GM10266 (cell line): Measurements from ENCODE around the gene CRYGA.

Experiments used
- DNase-seq: peaks from one replicate; pipeline ENCODE4 v3.0.0; 2012; ENCODE audit errors: extremely low spot score
- CTCF ChIP-seq: IDR thresholded peaks from 2 replicates; pipeline ENCODE4 v1.5.1; 2012; ENCODE audit warnings: mild to moderate bottlenecking, low read depth; ENCODE audit not compliant: control insufficient read depth, insufficient read depth; ENCODE audit errors: missing control alignments

The CRYGA gene

DNA sequence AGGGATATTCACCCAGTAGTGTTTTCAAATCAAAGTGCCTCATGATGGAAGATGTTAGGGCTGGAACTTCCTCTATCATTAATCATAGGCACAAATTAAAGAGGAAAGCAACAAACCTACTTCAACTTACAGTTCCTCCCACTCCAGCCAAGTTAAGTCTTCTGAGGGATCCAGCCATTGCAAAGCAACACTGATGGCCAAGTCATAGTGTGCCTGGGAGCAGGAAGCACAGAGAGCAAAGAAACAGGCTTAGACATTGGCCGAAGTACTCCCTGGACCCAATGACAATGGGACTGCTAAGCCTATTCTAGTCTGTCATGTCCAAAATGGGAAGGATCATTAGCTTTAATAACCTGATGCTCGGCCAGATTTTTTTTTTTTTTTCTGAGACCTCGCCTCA, 19.4 kb upstream of the CRYGA start:
- no peak for DNase-seq
- TF ChIP-seq CTCF = no peak

- no peak for TF ChIP-seq CTCF
- no peak for DNase-seq
Measured at GRCh38 chr2:208179028-208179609, 15.7 kb upstream of the CRYGA start.

GRCh38 chr2:208175840-208176153, 12.4 kb upstream of the CRYGA start:
- TF ChIP-seq CTCF = no peak
- DNase-seq = no peak

DNA sequence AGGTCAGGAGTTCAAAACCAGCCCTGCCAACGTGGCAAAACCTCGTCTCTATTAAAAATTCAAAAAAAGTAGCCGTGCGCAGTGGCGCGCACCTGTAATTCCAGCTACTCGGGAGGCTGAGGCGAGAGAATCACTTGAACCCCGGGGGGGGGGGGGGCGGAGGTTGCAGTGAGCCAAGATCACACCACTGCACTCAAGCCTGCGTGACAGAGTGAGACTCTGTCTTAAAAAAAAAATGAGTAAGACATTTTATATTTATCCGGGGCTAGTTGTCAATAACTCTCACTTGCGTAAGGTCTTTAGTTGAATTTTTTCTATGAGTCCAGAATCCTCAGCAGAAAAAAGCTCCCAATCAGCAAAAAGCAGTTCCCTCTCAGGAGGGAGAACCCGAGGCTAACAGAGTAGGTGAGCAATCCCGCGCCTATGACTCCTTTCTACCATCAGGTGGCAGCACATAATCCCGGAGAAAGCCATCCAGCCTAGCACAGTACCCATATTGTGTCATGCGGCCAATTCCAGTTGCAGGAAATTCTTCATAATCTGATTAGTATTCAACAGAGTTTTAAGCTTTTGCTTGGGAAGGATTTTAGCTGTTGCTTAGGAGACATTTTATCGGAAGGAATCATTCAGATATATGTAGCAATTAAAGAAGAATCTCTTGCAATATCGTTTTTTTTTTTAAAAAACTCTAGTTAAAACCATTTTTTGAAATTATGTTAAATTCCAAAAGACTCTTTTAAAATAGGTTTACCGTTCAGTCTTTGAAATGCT, 11.9 kb upstream of the CRYGA start:
- peak; percentile 68 for DNase-seq
- TF ChIP-seq CTCF = peak; percentile 85

DNA sequence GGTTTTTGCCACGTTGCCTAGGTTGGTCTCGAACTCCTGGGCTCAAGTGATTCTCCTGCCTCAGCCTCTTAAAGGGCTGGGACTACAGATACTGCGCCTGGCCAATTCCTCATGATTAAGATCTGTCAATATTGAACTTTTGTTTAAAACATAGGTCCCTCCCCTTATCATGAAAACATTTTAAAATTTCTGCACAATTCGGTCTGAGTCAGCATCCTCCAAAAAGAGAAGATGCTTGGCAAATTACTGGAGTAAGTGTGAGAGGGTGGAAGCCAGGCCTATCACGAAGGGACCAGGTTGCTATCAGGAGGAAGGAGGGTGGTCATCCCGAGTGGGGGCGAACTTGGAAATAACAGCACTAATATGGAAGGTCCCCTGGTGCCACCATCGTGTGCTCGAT, 10.8 kb upstream of the CRYGA start:
- TF ChIP-seq CTCF = no peak
- DNase-seq = no peak

DNA sequence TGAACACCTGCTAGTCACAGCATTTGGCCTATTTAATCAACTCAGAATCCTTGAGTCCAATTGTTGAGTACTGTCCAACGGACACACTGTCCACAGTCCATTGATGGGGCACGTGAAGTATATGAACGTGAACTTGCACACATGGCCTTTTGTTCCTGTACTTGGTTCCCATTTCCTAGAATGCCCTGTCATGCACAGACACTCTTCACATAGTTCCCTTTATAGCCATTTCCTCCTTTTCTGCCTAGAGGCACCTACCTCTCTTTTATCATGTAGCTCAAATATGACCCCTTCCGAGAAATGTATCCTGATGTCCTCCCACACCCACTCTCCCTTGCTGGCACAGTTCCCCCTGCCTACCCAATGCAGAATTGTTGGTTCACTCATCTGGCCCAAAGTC, 8.7 kb upstream of the CRYGA start:
- no peak for TF ChIP-seq CTCF
- no peak for DNase-seq

- TF ChIP-seq CTCF = no peak
- no peak for DNase-seq
Measured at GRCh38 chr2:208164951-208165755, 1.8 kb upstream of the CRYGA start.
